H1 (cell line): Measurements from ENCODE around the gene SLC39A9. TPM values are rescaled to one million over a fixed set of nuclear protein-coding genes. Genes with fewer than 3 reads are reported as not detected.

Experiments used
- CTCF ChIA-PET: fragments of 300-600 bp; sonication (Branson Sonifier 250); formaldehyde crosslinking; loops from one replicate; lab custom pipeline; 2021; ENCODE audit not compliant: partially characterized antibody; lab: Charles Lee
- POLR2A ChIA-PET: fragments of 300-600 bp; sonication (Branson Sonifier 250); formaldehyde crosslinking; loops from one replicate; lab custom pipeline; 2021; ENCODE audit warnings: inconsistent platforms; ENCODE audit not compliant: partially characterized antibody; lab: Charles Lee
- DNase-seq, 2 experiments: peaks; one replicate each; pipeline versions ENCODE4 v3.0.0 to v3.0.0-alpha.2; 2010 to 2022; ENCODE audit warnings: low spot score in 2 of 2, low read depth in 1 of 2, mixed read lengths in 1 of 2
- FAIRE-seq: peaks from 2 replicates; lab custom pipeline; 2011; peaks lifted over from hg19 to GRCh38; lab: Jason Lieb, UNC
- H2AFZ ChIP-seq: 2 replicates; pipeline ENCODE4 v1.8.1; 2012; ENCODE audit warnings: low read length, inconsistent platforms
- H2AK5ac ChIP-seq: 2 replicates; pipeline ENCODE4 v1.6.1; 2013; ENCODE audit warnings: low read depth, low read length
- H2BK120ac ChIP-seq: replicated peaks from 2 replicates; pipeline ENCODE3; 2013; ENCODE audit warnings: low read depth, low read length, inconsistent platforms
- H2BK12ac ChIP-seq: 2 replicates; pipeline ENCODE4 v1.6.1; 2013; ENCODE audit warnings: low read depth, low read length
- H2BK15ac ChIP-seq: 2 replicates; pipeline ENCODE4 v1.6.1; 2013; ENCODE audit warnings: low read length
- H2BK20ac ChIP-seq: 2 replicates; pipeline ENCODE4 v1.6.1; 2013; ENCODE audit warnings: low read length
- H2BK5ac ChIP-seq: 2 replicates; pipeline ENCODE4 v1.6.1; 2013; ENCODE audit warnings: low read depth, low read length
- H3K14ac ChIP-seq: 2 replicates; pipeline ENCODE4 v1.6.1; 2013; ENCODE audit warnings: inconsistent platforms; ENCODE audit not compliant: insufficient read length
- H3K18ac ChIP-seq: 2 replicates; pipeline ENCODE4 v1.6.1; 2013; ENCODE audit warnings: low read length; ENCODE audit errors: extremely low read depth
- H3K23ac ChIP-seq: 2 replicates; pipeline ENCODE4 v1.6.1; 2013; ENCODE audit warnings: inconsistent platforms; ENCODE audit not compliant: insufficient read length
- H3K23me2 ChIP-seq: 2 replicates; pipeline ENCODE4 v1.6.1; 2013; ENCODE audit warnings: low read depth, low read length
- H3K27ac ChIP-seq: 2 replicates; pipeline ENCODE4 v1.6.1; 2011; ENCODE audit warnings: low read depth, low read length, inconsistent platforms
- H3K27me3 ChIP-seq, 4 experiments: replicated peaks in 1 of 4; 1 replicate in 1 of 4; 2 replicates in 3 of 4; pipeline versions ENCODE4 v1.6.1 to v1.8.1; 2011 to 2013; ENCODE audit warnings: low read length in 3 of 4, mild to moderate bottlenecking in 3 of 4, inconsistent platforms in 2 of 4, mixed read lengths in 2 of 4, moderate library complexity in 1 of 4; ENCODE audit not compliant: control insufficient read depth in 3 of 4, insufficient read depth in 3 of 4; ENCODE audit errors: extremely low read depth in 1 of 4
- H3K36me3 ChIP-seq, 4 experiments: 2 replicates each; pipeline versions ENCODE4 v1.6.1 to v1.8.1; 2011 to 2013; ENCODE audit warnings: mild to moderate bottlenecking in 4 of 4, low read length in 3 of 4, moderate library complexity in 2 of 4, control low read depth in 1 of 4, inconsistent platforms in 1 of 4; ENCODE audit not compliant: insufficient read depth in 4 of 4, control insufficient read depth in 2 of 4
- H3K4ac ChIP-seq: replicated peaks from 2 replicates; pipeline ENCODE3; 2013; ENCODE audit warnings: low read length, low read depth, mixed read lengths, inconsistent platforms; ENCODE audit not compliant: insufficient read length
- H3K4me1 ChIP-seq, 4 experiments: replicated peaks in 1 of 4; 1 replicate in 1 of 4; 2 replicates in 3 of 4; pipeline versions ENCODE4 v1.6.1 to v1.8.1; 2011 to 2013; ENCODE audit warnings: low read length in 3 of 4, inconsistent platforms in 2 of 4, mixed read lengths in 1 of 4; ENCODE audit not compliant: insufficient read depth in 4 of 4, control insufficient read depth in 3 of 4
- H3K4me2 ChIP-seq, 2 experiments: 2 replicates each; pipeline versions ENCODE4 v1.6.1 to v1.8.1; 2011 to 2013; ENCODE audit warnings: low read depth in 2 of 2, low read length in 2 of 2, control low read depth in 1 of 2, inconsistent platforms in 1 of 2, mild to moderate bottlenecking in 1 of 2; ENCODE audit not compliant: insufficient read depth in 1 of 2
- H3K4me3 ChIP-seq, 4 experiments: fragments of 200-600, 300-600 bp in 1 of 4; sonication (generic), shearing (Covaris generic), sonication (Bioruptor Twin) in 1 of 4; 2 replicates each; pipeline versions ENCODE4 v1.5.1 to v1.8.1; 2011 to 2016; ENCODE audit warnings: low read length in 4 of 4, low read depth in 3 of 4, control low read depth in 2 of 4, inconsistent platforms in 2 of 4, mild to moderate bottlenecking in 2 of 4, mixed read lengths in 1 of 4, moderate library complexity in 1 of 4; ENCODE audit not compliant: insufficient read depth in 2 of 4; ENCODE audit errors: extremely low read depth in 1 of 4
- H3K56ac ChIP-seq: replicated peaks from 2 replicates; pipeline ENCODE3; 2013; ENCODE audit warnings: low read depth, mild to moderate bottlenecking, mixed read lengths, low read length, inconsistent platforms; ENCODE audit not compliant: insufficient read length
- H3K79me1 ChIP-seq: 2 replicates; pipeline ENCODE4 v1.6.1; 2013; ENCODE audit warnings: low read depth, low read length, control low read depth
- H3K79me2 ChIP-seq, 2 experiments: 2 replicates each; pipeline versions ENCODE4 v1.6.1 to v1.8.1; 2012 to 2013; ENCODE audit warnings: low read length in 2 of 2, mild to moderate bottlenecking in 2 of 2, inconsistent platforms in 1 of 2; ENCODE audit not compliant: insufficient read depth in 2 of 2, control insufficient read depth in 1 of 2
- H3K9ac ChIP-seq, 4 experiments: replicated peaks in 1 of 4; 1 replicate in 1 of 4; 2 replicates in 3 of 4; pipeline versions ENCODE4 v1.6.1 to v1.8.1; 2011 to 2013; ENCODE audit warnings: low read depth in 3 of 4, low read length in 3 of 4, control low read depth in 2 of 4, mild to moderate bottlenecking in 2 of 4, moderate library complexity in 2 of 4, inconsistent platforms in 1 of 4; ENCODE audit errors: extremely low read depth in 1 of 4
- H3K9me3 ChIP-seq, 2 experiments: 2 replicates each; pipeline versions ENCODE4 v1.6.1 to v1.8.1; 2012 to 2013; ENCODE audit warnings: mild to moderate bottlenecking in 2 of 2, moderate library complexity in 2 of 2, control low read depth in 1 of 2, inconsistent platforms in 1 of 2, low read depth in 1 of 2, low read length in 1 of 2, mixed read lengths in 1 of 2; ENCODE audit not compliant: insufficient read depth in 2 of 2
- H4K20me1 ChIP-seq, 2 experiments: replicated peaks in 1 of 2; 2 replicates each; pipeline versions ENCODE3 to v1.8.1; 2011 to 2013; ENCODE audit warnings: inconsistent platforms in 2 of 2, low read length in 2 of 2, mild to moderate bottlenecking in 1 of 2; ENCODE audit not compliant: insufficient read depth in 2 of 2, control insufficient read depth in 1 of 2
- H4K5ac ChIP-seq: 2 replicates; pipeline ENCODE4 v1.6.1; 2013; ENCODE audit warnings: low read length, low read depth, mixed read lengths, inconsistent platforms; ENCODE audit not compliant: insufficient read length
- H4K8ac ChIP-seq: 2 replicates; pipeline ENCODE4 v1.8.0; 2013; ENCODE audit warnings: mild to moderate bottlenecking, moderate library complexity, low read length, inconsistent platforms; ENCODE audit not compliant: insufficient read depth; ENCODE audit errors: extremely low read depth
- H4K91ac ChIP-seq: replicated peaks from 2 replicates; pipeline ENCODE3; 2013; ENCODE audit warnings: low read length, mixed read lengths, inconsistent platforms; ENCODE audit not compliant: insufficient read length
- ATF3 ChIP-seq: IDR thresholded peaks from 2 replicates; pipeline ENCODE4 v1.6.1; 2011; ENCODE audit warnings: low read depth, mild to moderate bottlenecking, low read length; ENCODE audit not compliant: insufficient read depth
- CBX5 ChIP-seq: fragments of 300-800, 300-1000 bp; sonication (generic); IDR thresholded peaks from 2 replicates; pipeline ENCODE4 v1.7.1; 2016; ENCODE audit warnings: antibody characterized with exemption, low read length, low read depth
- CBX8 ChIP-seq: fragments of 300-800, 300-1000 bp; sonication (generic); IDR thresholded peaks from 2 replicates; pipeline ENCODE4 v1.7.1; 2016; ENCODE audit warnings: low read depth, low read length, borderline replicate concordance
- CTBP2 ChIP-seq: IDR thresholded peaks from 2 replicates; pipeline ENCODE4 v1.7.0; 2011; ENCODE audit warnings: borderline replicate concordance, mild to moderate bottlenecking, moderate library complexity, mixed read lengths, low read length; ENCODE audit not compliant: insufficient read depth, insufficient read length
- GABPA ChIP-seq: IDR thresholded peaks from 2 replicates; pipeline ENCODE4 v1.6.1; 2011; ENCODE audit warnings: mild to moderate bottlenecking, low read length, moderate library complexity, borderline replicate concordance; ENCODE audit not compliant: insufficient read depth
- JUND ChIP-seq: IDR thresholded peaks from 2 replicates; pipeline ENCODE4 v1.6.1; 2011; ENCODE audit warnings: mild to moderate bottlenecking, improper control_type of control experiment, low read length
- KDM4A ChIP-seq: IDR thresholded peaks from one replicate; pipeline ENCODE4 v1.7.1; 2012; ENCODE audit warnings: low read depth, mild to moderate bottlenecking, moderate library complexity, low read length, inconsistent platforms; ENCODE audit not compliant: severe bottlenecking
- SIN3A ChIP-seq, 2 experiments: IDR thresholded peaks in 1 of 2; conservative IDR thresholded peaks in 1 of 2; 2 replicates each; pipeline ENCODE4 v1.6.1; 2011 to 2012; ENCODE audit warnings: low read length in 2 of 2, improper control_type of control experiment in 1 of 2, low read depth in 1 of 2, mild to moderate bottlenecking in 1 of 2
- SIRT6 ChIP-seq: IDR thresholded peaks from one replicate; pipeline ENCODE4 v1.7.1; 2012; ENCODE audit warnings: low read length, inconsistent platforms
- SP1 ChIP-seq: IDR thresholded peaks from 2 replicates; pipeline ENCODE4 v1.6.1; 2011; ENCODE audit warnings: low read depth, low read length
- SP2 ChIP-seq: IDR thresholded peaks from 2 replicates; pipeline ENCODE4 v1.6.1; 2012; ENCODE audit warnings: mild to moderate bottlenecking, low read length, inconsistent platforms
- TAF7 ChIP-seq: optimal IDR thresholded peaks from 2 replicates; pipeline ENCODE3; 2011; ENCODE audit warnings: low read depth, mild to moderate bottlenecking, inconsistent platforms, low read length, moderate library complexity, borderline replicate concordance
- WGBS, 2 experiments: shearing (Covaris generic) in 1 of 2; methylation state at CpG; one replicate each; pipeline versions ENCODE4 v1.1.6 to v1.1.7; 2013 to 2015; ENCODE audit warnings: low lambda C conversion rate in 2 of 2, mixed read lengths in 2 of 2, inconsistent platforms in 1 of 2, low coverage in 1 of 2, missing lambda C conversion rate in 1 of 2; ENCODE audit not compliant: insufficient replicate concordance in 2 of 2, insufficient coverage in 1 of 2, insufficient read length in 1 of 2; ENCODE audit errors: extremely low coverage in 1 of 2, missing lambda C conversion rate in 1 of 2; 5-methylcytosine and 5-hydroxymethylcytosine counted together
- polyA plus RNA-seq, 7 experiments: library from polyadenylated mRNA; depleted of rRNA in 3 of 7; stranded (reverse) in 5 of 7; unstranded in 2 of 7; fragments of >200 nt in 5 of 7; fragments of 200-250 nt in 2 of 7; gene quantifications; 1 replicate in 5 of 7; 2 replicates in 1 of 7; 4 replicates in 1 of 7; pipeline versions ENCODE4 v1.2.1 to v1.2.3, GENCODE V29; 2011 to 2013; ENCODE audit warnings: missing spikeins in 2 of 7, mixed read lengths in 2 of 7
- total RNA-seq: library from RNA; stranded (reverse); fragmentation: NEBNext Ultra II Directional; extraction: Animal tissue kit (Norgen Biotek cat#: 25700); gene quantifications from 2 replicates; pipeline ENCODE4 v1.2.1, GENCODE V29; 2021

Gene SLC39A9
- total and polyA plus RNA-seq, 2 of the 8 experiments (the other 6 are each of a cell fraction or from before 2014, with no cell fraction given) = 31.0 to 44.2 TPM

- no peak overlapping the region for H3K4me2 ChIP-seq
- H3K79me1 ChIP-seq = no peaks in the 10 kb centered on the region
- no peaks in the 10 kb centered on the region for H3K9me3 ChIP-seq
- no peak for DNase-seq
- H3K4ac ChIP-seq = no peak overlapping the region
- H3K23ac ChIP-seq = no peak overlapping the region
- no peaks in the 10 kb centered on the region for H3K36me3 ChIP-seq
- no peak overlapping the region for H2BK12ac ChIP-seq
- no peak overlapping the region for H2AK5ac ChIP-seq
- no peak overlapping the region for H3K14ac ChIP-seq
- no peak overlapping the region for H2BK120ac ChIP-seq
- FAIRE-seq = no peak
- no peak overlapping the region for H4K5ac ChIP-seq
- H3K4me1 ChIP-seq = no peaks in the 10 kb centered on the region
- no peak overlapping the region for H3K27ac ChIP-seq
- no peak overlapping the region for H3K4me3 ChIP-seq
- ChIA-PET POLR2A (interaction anchor here (1.4 to 1.5 kb wide), 2 partner anchors 16 to 98 kb away, joined by 3 read pairs; partner anchors contain the start of gene GALNT16), CTCF (interaction anchor here (0.7 to 6.2 kb wide), 9 partner anchors 11 to 116 kb away, joined by 3 to 54 read pairs (median 5); no protein-coding TSS in a partner anchor)
- H4K91ac ChIP-seq = no peak overlapping the region
- no peaks in the 10 kb centered on the region for H3K23me2 ChIP-seq
- H2BK20ac ChIP-seq = no peak overlapping the region
- WGBS, 2 experiments = 86% methylated on average over 12 of the region's 12 CpGs; no CpG with 5 or more reads in 1 of the 2 experiments
- no peaks in the 10 kb centered on the region for H3K79me2 ChIP-seq
- no peak overlapping the region for H2BK15ac ChIP-seq
- H3K56ac ChIP-seq = no peak overlapping the region
- no peak overlapping the region for H4K8ac ChIP-seq
- no peak overlapping the region for H2AFZ ChIP-seq
- H2BK5ac ChIP-seq = no peak overlapping the region
- H3K18ac ChIP-seq = no peak overlapping the region
- no peak overlapping the region for H3K9ac ChIP-seq
- H4K20me1 ChIP-seq = peaks cover 0 to 1% of the 10 kb centered on the region in 2 experiments
- no peaks in the 10 kb centered on the region for H3K27me3 ChIP-seq
- no peak for TF ChIP-seq SP2
- no peak for TF ChIP-seq TAF7
- TF ChIP-seq JUND = no peak
- no peak for TF ChIP-seq KDM4A
- no peak for TF ChIP-seq ATF3
- no peak for TF ChIP-seq CBX5
- no peak for TF ChIP-seq GABPA
- TF ChIP-seq CBX8 = no peak
- TF ChIP-seq SP1 = no peak
- no peak for TF ChIP-seq SIRT6
- no peak for TF ChIP-seq SIN3A (conservative IDR thresholded peaks at IDR 0.05 in 1 of 2, IDR thresholded peaks at IDR 0.05 in 1 of 2; ENCODE audit: low read depth in 1 of 2, low read length in 2 of 2)
- no peak for TF ChIP-seq CTBP2
These were observed 40.1 kb upstream of the SLC39A9 start for GRCh38 chr14:69358233-69358963.
